ENCODE results near the gene RAD51B. TPM values are rescaled to one million over a fixed set of nuclear protein-coding genes. Genes with fewer than 3 reads are reported as not detected.

RAD51B gene
- total and polyA plus RNA-seq, 9 of the 15 experiments (the other 6 are each of a cell fraction or from before 2014, with no cell fraction given) = 8.5 to 17.3 (median 11.3) TPM

DNA sequence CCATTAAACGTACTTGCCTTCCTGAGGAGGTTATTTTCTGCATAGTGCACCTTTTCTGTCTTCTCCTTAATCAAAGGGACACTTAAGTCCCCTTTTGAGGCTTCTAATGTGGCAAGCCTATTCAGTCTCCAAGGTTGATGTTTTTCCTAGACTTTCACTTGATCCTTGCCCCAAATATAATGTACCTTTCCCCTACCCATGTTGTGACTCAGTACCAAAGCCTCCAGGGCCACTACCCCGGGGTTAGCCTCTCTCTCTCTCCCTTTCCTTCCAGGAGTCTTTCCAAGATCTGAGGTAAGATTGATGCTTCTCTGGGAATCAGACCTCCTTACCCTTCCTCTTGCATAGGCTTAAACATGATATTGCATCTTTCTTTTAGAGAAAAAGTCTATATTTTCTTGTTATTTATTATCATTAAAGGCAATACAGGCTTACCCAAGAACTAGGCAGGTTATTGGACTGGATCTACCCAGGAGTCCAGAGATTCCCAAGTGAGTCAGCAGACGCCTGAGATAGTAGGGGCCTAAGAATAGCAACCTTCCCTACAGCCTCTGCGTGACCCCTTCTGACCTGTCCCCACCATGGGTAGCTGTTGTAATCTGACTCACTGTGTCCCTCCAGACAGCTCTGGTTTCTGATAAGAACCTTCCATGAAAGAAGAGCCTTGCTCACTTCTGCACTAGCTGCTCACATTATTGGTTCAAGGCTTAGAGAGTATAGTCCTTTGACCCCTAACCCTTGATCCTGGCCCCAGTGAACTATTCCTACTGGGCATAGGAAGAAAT lies 800.4 kb downstream of the RAD51B start (continued):
- TF ChIP-seq CHD7 (IDR thresholded peaks at IDR 0.05; ENCODE audit: low read depth, low read length) = no peak
- TF ChIP-seq ZBED1 (IDR thresholded peaks at IDR 0.05) = no peak
- no peak for TF ChIP-seq OTX1 (CRISPR knock-in tag; IDR thresholded peaks at IDR 0.05)
- TF ChIP-seq THRAP3 (IDR thresholded peaks at IDR 0.05; ENCODE audit: borderline replicate concordance) = no peak
- no peak for TF ChIP-seq ZEB2 (IDR thresholded peaks at IDR 0.05)
- no peak for TF ChIP-seq GTF2A2 (tag; IDR thresholded peaks at IDR 0.05)
- no peak for TF ChIP-seq TRIM28 (IDR thresholded peaks at IDR 0.05)
- TF ChIP-seq ELK3 (CRISPR knock-in tag; IDR thresholded peaks at IDR 0.05) = no peak
- TF ChIP-seq ZBTB1 (CRISPR knock-in tag; IDR thresholded peaks at IDR 0.05; ENCODE audit: borderline replicate concordance, low read depth) = no peak
- TF ChIP-seq POLR2B (IDR thresholded peaks at IDR 0.05; ENCODE audit: low read depth, partially characterized antibody) = no peak
- TF ChIP-seq, protein P1, sequence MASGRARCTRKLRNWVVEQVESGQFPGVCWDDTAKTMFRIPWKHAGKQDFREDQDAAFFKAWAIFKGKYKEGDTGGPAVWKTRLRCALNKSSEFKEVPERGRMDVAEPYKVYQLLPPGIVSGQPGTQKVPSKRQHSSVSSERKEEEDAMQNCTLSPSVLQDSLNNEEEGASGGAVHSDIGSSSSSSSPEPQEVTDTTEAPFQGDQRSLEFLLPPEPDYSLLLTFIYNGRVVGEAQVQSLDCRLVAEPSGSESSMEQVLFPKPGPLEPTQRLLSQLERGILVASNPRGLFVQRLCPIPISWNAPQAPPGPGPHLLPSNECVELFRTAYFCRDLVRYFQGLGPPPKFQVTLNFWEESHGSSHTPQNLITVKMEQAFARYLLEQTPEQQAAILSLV (tag; IDR thresholded peaks at IDR 0.05) = no peak
- no peak for TF ChIP-seq NFYB (IDR thresholded peaks at IDR 0.05; ENCODE audit: extremely low read depth, insufficient read length)
- TF ChIP-seq NBN (IDR thresholded peaks at IDR 0.05; ENCODE audit: low read depth) = peak; percentile 63; the same call in 1 of the 2 replicates
- peak; percentile 76; the same call in 1 of the 2 replicates for TF ChIP-seq EHMT2 (IDR thresholded peaks at IDR 0.05)

Measured in K562 (cell line).